Fibroblast of lung (primary cell): ENCODE measurements around the gene MCHR2.

Experiments
- CTCF ChIP-seq, 2 donors: IDR thresholded peaks in 1 of 2; conservative IDR thresholded peaks in 1 of 2; 1 replicate in 1 of 2; 2 replicates in 1 of 2; pipeline ENCODE4 v1.5.1; 2011 to 2012; ENCODE audit warnings: low read length in 2 of 2, control low read depth in 1 of 2, inconsistent platforms in 1 of 2, low read depth in 1 of 2, mild to moderate bottlenecking in 1 of 2
- EZH2 ChIP-seq: IDR thresholded peaks from 2 replicates; pipeline ENCODE4 v1.5.1; 2012; ENCODE audit warnings: low read length, control low read depth, mild to moderate bottlenecking; ENCODE audit errors: missing control alignments

- no peak for TF ChIP-seq CTCF (conservative IDR thresholded peaks at IDR 0.05 in 1 of 2, IDR thresholded peaks at IDR 0.05 in 1 of 2; ENCODE audit: low read depth in 1 of 2, low read length in 2 of 2)
- TF ChIP-seq EZH2 = no peak
These were observed 34.0 kb downstream of the MCHR2 start for GRCh38 chr6:99960027-99960426.
